ENCODE results near the gene PLXNB2.
A peak's percentile ranks its signal among the peaks of the same experiment; 100 is the strongest.

PLXNB2 gene

GRCh38 chr22:50269573-50269969 is 37.9 kb downstream of the PLXNB2 start:
- no peak for DNase-seq

- DNase-seq, result peak in 18 of 56 donors; percentile 27 to 53 (median 39)
Measured at GRCh38 chr22:50268655-50269113, 38.8 kb downstream of the PLXNB2 start.

GRCh38 chr22:50267591-50268390 is 39.7 kb downstream of the PLXNB2 start:
- peak in 21 of 56 donors; percentile 14 to 56 (median 39) for DNase-seq

GRCh38 chr22:50266994-50267393 is 40.5 kb downstream of the PLXNB2 start:
- DNase-seq, result no peak

GRCh38 chr22:50264946-50265669 is 42.3 kb downstream of the PLXNB2 start:
- no peak for DNase-seq

- peak in 13 of 56 donors; percentile 6 to 75 (median 41) for DNase-seq
Measured at GRCh38 chr22:50264104-50264745, 43.2 kb downstream of the PLXNB2 start.

GRCh38 chr22:50262973-50263617 is 44.4 kb downstream of the PLXNB2 start:
- no peak for DNase-seq

GRCh38 chr22:50262460-50262911 is 45.0 kb downstream of the PLXNB2 start:
- no peak for DNase-seq

- peak in 6 of 56 donors; percentile 5 to 55 (median 31) for DNase-seq
Measured at GRCh38 chr22:50261615-50262459, 45.6 kb downstream of the PLXNB2 start, which contains the start of gene MAPK12. Gene MAPK12 (minus strand): TSS chr22:50261683. CDS start chr22:50261509, 174 bp downstream.

- DNase-seq, result peak in 26 of 56 donors; percentile 15 to 72 (median 42)
Measured at GRCh38 chr22:50260801-50261614, 46.4 kb downstream of the PLXNB2 start.

GRCh38 chr22:50260434-50260800 is 47.0 kb downstream of the PLXNB2 start:
- DNase-seq, result peak in 1 of 56 donors; percentile 31

GRCh38 chr22:50259302-50259701 is 48.1 kb downstream of the PLXNB2 start:
- DNase-seq, result peak in 6 of 56 donors; percentile 8 to 39 (median 35)

- peak in 2 of 56 donors; percentile 20 to 37 for DNase-seq
Measured at GRCh38 chr22:50258361-50259292, 48.8 kb downstream of the PLXNB2 start.

- no peak for DNase-seq
Measured at GRCh38 chr22:50257451-50258360, 49.7 kb downstream of the PLXNB2 start.

- no peak for DNase-seq
Measured at GRCh38 chr22:50257041-50257440, 50.4 kb downstream of the PLXNB2 start.

- DNase-seq, result no peak
Measured at GRCh38 chr22:50256258-50256862, 51.1 kb downstream of the PLXNB2 start.
